ENCODE measurements around the gene ASXL1. TPM values are rescaled to one million over a fixed set of nuclear protein-coding genes. Genes with fewer than 3 reads are reported as not detected.

The ASXL1 gene
- total and polyA plus RNA-seq, 9 of the 15 experiments (the other 6 are each of a cell fraction or from before 2014, with no cell fraction given), result 6.5 to 65.3 (median 32.3) TPM

DNA sequence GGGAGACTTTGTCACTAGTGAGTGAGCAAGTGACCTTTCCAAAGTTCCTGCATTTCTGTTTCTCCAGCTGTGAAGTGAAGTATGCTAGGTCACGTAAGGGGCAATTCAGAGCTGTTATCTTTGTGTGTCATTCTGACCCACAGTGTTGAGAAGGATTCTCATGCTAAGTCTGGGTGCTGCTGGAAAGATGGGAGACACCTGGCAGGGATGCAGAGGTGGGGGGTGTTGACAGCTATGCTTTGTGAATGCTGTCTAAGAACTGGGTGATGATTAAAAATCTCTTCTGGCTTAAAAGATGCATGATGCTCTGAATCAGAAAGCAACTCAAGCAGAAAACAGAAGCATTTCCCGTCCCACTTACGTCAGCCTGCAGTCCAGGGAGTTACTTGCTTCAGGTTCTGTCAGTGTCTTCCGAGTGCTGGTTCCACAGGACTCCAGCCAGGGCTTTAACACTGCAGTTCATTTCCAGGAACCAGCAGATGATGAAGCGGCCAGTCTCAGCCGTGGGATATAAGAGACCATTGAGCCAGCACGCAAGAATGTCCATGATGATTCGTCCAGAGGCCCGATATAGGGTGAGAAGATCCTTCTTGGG, 30.9 kb upstream of the ASXL1 start (continued):
- TF ChIP-seq, protein P1, sequence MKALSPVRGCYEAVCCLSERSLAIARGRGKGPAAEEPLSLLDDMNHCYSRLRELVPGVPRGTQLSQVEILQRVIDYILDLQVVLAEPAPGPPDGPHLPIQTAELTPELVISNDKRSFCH (CRISPR knock-in tag; IDR thresholded peaks at IDR 0.05), result no peak
- TF ChIP-seq, protein P1 (tag; IDR thresholded peaks at IDR 0.05), result 0 out of 2 replicates have a peak, but pooled peaks have one; percentile 38

DNA sequence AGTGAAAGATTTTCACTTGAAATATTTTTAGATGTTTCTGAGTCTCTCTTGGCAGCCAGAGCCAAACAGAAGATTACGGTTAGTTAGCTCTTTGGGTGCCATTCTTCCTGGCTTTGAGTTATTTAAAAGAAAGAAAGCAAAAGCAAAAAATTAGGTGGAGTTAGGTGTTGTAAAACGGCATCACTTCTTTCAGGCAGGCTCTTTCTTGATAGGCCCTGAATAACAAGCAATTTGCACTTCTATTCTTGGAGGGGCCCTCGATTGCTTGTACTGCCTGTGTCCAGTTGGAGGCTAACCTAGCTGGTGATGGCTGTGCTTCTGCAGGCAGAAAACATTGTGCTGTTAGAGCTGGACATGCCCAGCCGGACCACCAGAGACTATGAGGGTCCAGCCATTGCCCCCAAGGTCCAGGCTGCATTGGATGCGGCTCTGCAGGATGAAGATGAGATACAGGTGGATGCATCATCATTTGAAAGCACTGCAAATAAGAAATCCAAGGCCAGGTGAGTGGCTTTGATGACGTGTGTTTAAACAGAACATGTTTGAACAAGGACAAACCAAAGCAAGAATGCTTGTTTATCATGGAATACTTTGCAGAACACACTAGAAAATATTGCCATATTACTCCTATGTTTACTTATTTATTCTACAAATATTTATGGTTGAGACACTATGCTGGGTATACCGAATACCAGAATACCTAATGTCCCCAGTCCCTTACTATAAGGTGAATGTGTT, 28.1 kb upstream of the ASXL1 start:
- Histone ChIP-seq H3K27ac (ENCODE audit: extremely low read depth, low read depth, low read length) (no peak overlapping the region), H2AFZ (ENCODE audit: low read depth, low read length) (no peak overlapping the region), H3K9me3 (replicated peaks; ENCODE audit: control insufficient read depth, insufficient read depth, low read depth, low read length) (no peaks in the 10 kb centered on the region), H3K4me2 (ENCODE audit: insufficient read depth, low read length) (no peak overlapping the region), H3K4me1 (replicated peaks in 1 of 2; ENCODE audit: control insufficient read depth in 2 of 2, insufficient read depth in 2 of 2, low read length in 2 of 2) (peaks cover 13 to 45% of the 10 kb centered on the region in 2 experiments), H3K4me3 (no peak overlapping the region), H3K36me3 (ENCODE audit: control insufficient read depth, insufficient read depth, low read length) (peaks cover 21% of the 10 kb centered on the region; the same call in 2 of the 3 replicates), H3K27me3 (ENCODE audit: control insufficient read depth in 2 of 2, insufficient read depth in 2 of 2, low read length in 2 of 2) (no peaks in the 10 kb centered on the region), H4K20me1 (replicated peaks; ENCODE audit: control insufficient read depth, insufficient read depth, low read length) (no peaks in the 10 kb centered on the region), H3K79me2 (ENCODE audit: control insufficient read depth, insufficient read depth, low read length) (no peaks in the 10 kb centered on the region), H3K9ac (ENCODE audit: insufficient read depth in 1 of 2, low read depth in 2 of 2, low read length in 2 of 2) (no peak overlapping the region), H3K9me1 (ENCODE audit: control insufficient read depth, insufficient read depth, low read length) (no peaks in the 10 kb centered on the region)
- in situ Hi-C loops (cut with MboI), result loop anchor here (5.0 kb wide), 1 partner anchor 107 kb away; no protein-coding TSS in a partner anchor
- CTCF ChIA-PET (ENCODE audit: low intra/inter-chr PET ratio), result no interaction called here
- no peak for DNase-seq (ENCODE audit: extremely low read depth in 1 of 4, low spot score in 3 of 4)
- WGBS (ENCODE audit: insufficient coverage, low coverage, missing lambda C conversion rate), result 67% methylated on average over 7 of the region's 7 CpGs
- POLR2A ChIA-PET, result no interaction called here
- ATAC-seq, result no peak
- intact Hi-C loops (cut with micrococcal nuclease), result loop anchor here (10.0 kb wide), 1 partner anchor 325 kb away; no protein-coding TSS in a partner anchor
- FAIRE-seq, result no peak
- no TSS peak for BruUV-seq (replicated peaks)
- TF ChIP-seq TOE1 (IDR thresholded peaks at IDR 0.05; ENCODE audit: borderline replicate concordance) (no peak), TOE1 (CRISPR knock-in tag; IDR thresholded peaks at IDR 0.05; ENCODE audit: borderline replicate concordance, low read depth) (no peak), ZKSCAN3 (CRISPR knock-in tag; IDR thresholded peaks at IDR 0.05) (no peak), KLF6 (CRISPR knock-in tag; IDR thresholded peaks at IDR 0.05; ENCODE audit: borderline replicate concordance) (no peak), ZNF518B (CRISPR knock-in tag; IDR thresholded peaks at IDR 0.05) (no peak), TBL1XR1 (IDR thresholded peaks at IDR 0.05; ENCODE audit: low read length in 2 of 2) (no peak), NFATC3 (IDR thresholded peaks at IDR 0.05) (no peak)
- TF ChIP-seq, protein P2, sequence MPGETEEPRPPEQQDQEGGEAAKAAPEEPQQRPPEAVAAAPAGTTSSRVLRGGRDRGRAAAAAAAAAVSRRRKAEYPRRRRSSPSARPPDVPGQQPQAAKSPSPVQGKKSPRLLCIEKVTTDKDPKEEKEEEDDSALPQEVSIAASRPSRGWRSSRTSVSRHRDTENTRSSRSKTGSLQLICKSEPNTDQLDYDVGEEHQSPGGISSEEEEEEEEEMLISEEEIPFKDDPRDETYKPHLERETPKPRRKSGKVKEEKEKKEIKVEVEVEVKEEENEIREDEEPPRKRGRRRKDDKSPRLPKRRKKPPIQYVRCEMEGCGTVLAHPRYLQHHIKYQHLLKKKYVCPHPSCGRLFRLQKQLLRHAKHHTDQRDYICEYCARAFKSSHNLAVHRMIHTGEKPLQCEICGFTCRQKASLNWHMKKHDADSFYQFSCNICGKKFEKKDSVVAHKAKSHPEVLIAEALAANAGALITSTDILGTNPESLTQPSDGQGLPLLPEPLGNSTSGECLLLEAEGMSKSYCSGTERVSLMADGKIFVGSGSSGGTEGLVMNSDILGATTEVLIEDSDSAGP (CRISPR knock-in tag; IDR thresholded peaks at IDR 0.05), result no peak
